Activated T-cell treated with anti-CD3 and anti-CD28 coated beads for 24 hours (primary cell): Measurements from ENCODE around the gene HSFX2.
"Not testable (repeated sequence)": the region's sequence is repeated elsewhere in the genome, so short reads cannot be mapped to it uniquely, and the experiment has no call there.

Experiments used
- DNase-seq: peaks from one replicate; pipeline ENCODE4 v3.0.0-alpha.2; 2020; ENCODE audit warnings: low read depth

The HSFX2 gene

DNA sequence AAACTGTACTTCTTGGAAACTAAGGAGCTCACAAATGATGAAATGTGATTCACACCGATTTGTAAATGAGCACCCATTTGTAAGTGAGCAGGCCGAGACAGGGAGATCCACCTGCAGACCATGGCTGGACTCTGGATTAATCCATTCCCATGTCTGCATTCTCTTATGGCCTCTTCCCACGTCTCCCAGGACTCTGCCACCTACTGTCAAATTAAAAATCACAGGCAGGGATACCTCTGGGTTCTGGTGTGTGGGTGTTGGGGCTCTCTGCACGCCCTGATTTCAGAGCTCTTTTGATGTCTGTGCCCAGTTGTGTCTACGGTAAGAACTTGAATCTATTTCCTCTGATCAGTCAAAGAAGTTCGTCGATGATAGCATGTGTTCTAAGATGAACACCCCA, 4.1 kb downstream of the HSFX2 start:
- not testable (repeated sequence) for DNase-seq

DNA sequence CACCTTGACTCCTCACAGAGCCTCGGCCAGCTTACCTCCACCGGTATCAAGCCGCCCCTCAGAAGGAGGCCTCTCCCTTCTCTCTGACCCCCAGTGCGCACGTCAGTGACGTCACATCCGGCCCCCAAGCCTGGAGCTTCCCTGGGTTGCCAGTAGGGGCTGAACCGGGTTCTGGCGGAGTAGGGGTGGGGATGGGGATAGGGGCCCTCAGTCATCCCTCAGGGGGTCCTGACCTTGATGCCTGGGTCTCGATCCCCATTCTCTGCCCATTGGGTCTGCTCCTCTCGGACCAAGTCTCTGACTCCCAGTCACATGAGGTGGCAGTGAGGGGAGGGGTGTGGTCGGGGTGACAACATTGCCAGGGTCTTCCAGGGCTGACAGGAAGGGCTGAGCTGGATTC, 7.8 kb downstream of the HSFX2 start, which contains the start of gene MAGEA9B:
Gene MAGEA9B (minus strand): TSS at position 101 of the 400 bp plus-strand sequence. CDS start 4,280 bp downstream, outside the sequence.
- DNase-seq: not testable (repeated sequence)

DNA sequence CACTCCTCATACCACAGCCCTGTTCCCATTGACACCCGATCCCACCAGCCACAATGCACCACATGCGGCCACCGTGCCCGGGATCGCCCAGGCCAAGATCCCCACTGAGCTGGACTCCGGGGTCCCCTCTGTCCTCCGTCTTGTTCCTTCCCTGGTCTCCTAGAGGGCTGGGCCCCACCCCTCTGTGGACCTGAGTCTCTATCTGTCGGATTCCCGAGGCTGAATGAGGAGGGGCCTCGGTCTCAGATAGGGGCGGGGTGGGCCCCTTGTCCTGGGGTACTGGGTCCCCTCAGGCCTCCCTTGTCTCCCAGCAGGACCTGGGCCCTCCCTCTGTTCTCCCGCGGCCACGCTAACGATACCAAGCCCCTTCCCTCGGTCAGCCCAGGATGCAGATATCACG, 9.5 kb downstream of the HSFX2 start:
- not testable (repeated sequence) for DNase-seq

DNA sequence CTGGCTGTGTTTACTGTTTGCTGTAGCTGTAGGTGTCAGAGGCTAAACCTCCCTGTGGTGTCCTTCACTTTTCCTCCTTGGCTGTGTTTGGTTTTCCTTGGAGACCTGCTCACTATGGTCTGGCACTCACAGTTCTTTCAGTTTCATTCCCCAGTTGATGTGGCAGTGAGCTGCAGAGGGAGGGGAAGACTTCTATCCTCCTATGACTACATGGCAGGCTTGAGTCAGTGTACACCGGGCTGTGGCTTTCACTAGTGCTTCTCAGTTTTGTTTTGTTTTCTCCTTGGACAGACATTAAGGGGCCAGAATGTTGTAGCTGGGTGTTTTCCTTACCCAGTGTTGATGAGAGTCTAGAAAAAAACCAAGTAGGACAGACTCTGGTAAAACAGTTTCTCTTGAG, 21.7 kb downstream of the HSFX2 start:
- not testable (repeated sequence) for DNase-seq

DNA sequence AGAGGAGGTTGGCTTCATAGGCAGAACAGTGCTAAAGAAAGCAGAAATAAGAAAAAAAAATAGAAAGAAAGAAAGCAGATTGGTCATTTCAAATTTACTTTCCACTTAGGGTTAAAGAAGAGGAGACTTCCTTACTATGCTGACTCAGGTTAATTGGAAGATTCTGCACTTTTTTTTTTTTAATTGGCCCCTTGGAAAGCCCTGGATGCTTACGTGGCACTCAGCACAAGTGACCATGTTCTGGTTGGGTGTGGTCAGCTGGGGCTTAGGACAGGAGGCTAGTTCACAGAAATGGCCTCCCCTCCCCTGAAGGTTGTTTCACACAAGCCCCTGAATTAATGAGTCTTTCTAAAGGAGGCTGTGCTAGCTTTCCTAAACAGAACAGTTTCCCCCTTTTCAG, 22.4 kb downstream of the HSFX2 start:
- no peak for DNase-seq

DNA sequence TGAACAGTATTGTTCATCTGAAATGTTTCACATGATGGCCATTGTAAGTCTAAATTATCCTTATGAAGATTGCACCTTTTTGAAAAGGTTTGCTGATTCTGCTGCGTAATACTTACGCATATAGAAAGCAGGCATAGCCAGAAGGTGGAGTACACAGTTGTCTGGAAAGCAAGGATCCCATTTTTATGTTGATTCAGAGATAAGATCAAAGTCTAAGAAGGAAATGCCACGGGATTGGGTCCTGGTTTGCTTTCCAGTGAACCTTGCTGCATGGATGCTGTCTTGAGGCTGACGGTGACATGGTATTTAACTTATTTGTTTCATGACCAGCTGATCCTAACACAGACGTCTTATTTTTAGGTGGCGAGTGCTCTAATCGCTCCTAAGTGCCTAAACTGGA, 23.3 kb downstream of the HSFX2 start:
- DNase-seq: no peak

DNA sequence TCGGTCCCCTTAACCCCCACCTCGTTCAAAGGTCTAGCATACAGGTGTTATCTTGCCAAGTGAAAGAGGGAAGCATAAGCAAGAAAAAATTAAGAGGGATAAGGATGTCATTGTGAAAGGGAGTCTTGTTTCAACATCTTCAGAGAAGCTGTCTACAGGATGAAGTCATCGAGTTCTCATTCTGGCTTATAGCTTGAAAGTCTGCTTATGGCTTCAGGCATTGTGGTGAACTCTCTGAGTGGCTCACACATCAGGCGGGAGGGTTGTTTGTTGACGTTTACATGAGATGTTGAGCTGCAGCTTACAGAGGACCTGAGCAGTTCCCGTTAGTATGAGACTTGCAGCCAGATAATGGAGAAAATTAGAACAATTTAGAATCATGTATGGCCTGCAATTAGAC, 24.4 kb downstream of the HSFX2 start:
- no peak for DNase-seq

DNA sequence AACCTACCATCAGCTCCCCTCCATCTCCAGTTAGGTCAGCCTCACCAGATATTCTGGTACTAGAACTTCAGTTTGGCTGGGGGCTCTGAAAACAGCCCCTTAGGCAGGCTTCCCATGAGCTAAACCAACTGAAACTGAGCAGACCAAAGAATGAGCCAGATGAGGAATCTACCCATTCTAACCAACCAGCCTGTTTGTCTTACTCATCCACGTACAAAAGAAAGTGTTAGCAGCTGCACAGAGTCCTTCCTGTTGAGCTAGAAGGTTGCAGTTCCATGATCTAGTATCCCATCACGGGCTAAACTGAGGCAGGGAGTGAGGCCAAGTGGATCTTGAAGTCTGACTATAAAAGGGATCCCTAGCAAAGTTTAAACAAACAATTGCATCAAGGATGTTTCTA, 25.3 kb downstream of the HSFX2 start:
- DNase-seq: no peak

DNA sequence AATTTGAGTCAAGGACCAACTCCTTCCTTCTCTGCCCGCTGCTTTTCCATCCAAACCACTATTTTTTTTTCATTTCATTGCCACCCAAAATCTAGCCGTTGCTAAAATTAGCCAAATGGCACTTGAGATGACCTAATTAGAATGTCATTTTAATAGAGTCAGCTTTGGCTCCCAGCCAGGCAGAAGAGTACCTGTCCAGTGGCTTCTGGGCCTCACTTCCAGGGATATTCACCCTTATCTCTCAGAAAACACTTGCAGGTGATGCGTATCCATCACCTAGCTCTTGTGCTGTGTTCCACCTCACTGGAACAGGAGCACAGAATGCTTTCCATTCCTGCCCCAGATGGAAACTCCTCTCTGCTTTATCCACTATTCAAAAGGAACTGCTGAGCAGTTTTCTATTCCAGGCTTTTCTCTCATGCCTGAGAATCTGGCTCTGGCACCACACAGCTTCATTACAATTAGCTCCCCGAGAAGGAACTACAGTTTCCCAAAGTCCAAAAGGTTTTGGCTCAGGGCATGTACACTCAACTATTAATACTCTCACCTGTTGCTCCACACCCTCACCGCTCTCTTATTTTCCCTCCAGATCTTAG, 26.3 kb downstream of the HSFX2 start:
- DNase-seq: no peak

DNA sequence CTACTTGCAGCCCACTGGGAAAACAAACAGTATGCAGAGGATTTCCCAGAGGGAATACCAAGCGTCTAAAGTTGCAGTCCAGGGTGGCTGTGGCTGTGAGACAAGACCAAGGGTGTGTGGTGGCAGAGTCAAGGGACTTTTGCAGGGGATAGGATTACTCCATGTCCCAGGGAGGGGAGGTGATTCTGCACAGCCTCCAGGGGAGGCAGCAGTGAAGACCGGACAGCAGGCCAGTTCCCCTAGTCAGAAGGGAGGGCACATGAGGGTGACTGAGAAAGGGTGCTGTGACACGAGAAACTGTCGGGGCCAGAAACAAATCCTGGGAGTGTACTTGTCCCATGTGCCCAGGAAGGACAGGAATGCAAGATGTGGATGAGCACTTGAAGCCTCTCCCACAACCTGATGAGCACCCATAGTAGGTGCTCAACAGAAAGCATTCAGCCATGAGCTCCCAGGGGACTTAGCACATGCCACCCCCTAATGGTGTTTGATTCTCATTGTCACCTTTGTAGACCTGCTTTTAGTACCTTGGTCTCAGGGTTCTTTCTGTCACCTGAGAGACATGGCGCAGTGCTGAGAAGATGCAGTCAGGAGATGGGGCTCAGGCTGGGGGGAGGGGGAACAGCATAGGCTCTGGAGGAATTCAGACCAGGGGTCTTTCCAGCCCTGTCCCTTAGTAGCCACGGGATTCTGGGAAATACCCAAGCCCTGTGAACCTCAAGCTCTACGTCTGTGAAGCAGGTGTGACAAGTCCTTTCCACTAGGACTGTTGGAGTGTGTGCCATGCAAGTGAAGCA, 27.3 kb downstream of the HSFX2 start:
- no peak for DNase-seq

DNA sequence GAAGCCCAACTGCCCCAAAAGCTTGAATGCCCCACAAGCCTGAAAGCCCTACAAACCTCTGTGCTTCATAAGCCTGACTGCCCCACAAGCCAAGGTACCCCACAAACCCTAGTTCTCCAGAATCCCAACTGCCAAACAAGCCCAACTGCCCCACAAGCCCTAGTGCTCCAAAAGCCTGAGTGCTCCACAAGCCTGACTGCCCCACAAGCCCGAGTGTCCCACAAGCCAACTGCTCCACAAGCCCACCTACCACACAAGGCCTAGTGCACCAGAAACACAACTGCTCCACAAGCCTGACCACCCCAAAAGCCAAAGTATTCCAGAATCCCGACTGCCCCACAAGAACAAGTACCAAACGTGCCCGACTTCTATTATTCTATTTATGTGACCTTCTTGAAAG, 31.8 kb downstream of the HSFX2 start:
- DNase-seq: no peak

DNA sequence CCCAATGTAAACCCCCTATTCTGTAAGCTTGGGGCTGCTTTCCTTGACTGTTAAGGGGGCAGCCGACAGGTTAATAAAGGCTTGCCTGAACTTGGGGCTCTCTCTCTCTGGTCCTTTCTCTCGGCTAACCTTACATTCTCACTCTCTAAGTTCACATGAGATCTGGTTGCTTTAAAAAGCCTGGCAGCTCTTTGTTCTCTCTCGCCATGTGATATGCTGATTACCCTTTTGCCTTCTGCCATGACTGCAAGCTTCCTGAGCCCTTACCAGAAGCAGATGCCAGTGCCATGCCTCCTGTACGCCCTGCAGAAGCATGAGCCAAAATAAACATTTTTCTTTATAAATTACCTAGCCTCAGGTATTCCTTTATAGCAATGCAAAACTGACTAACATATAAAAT, 39.9 kb downstream of the HSFX2 start:
- not testable (repeated sequence) for DNase-seq

DNA sequence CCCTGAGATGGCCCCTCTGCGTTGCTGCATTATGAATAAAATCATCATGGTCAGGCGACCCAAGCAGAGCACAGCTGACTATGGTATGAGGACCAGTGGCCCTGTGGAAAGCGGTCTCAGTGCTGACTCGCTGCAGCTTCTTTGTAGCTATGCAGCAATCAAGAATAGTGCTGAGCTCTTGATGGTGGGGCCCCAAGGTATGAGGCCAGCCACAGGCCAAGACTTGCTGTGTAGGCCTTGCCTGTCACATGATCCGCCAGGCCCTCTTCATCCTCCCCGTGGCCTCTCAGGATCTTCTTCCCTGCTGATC, 43.2 kb downstream of the HSFX2 start:
- DNase-seq: not testable (repeated sequence)

DNA sequence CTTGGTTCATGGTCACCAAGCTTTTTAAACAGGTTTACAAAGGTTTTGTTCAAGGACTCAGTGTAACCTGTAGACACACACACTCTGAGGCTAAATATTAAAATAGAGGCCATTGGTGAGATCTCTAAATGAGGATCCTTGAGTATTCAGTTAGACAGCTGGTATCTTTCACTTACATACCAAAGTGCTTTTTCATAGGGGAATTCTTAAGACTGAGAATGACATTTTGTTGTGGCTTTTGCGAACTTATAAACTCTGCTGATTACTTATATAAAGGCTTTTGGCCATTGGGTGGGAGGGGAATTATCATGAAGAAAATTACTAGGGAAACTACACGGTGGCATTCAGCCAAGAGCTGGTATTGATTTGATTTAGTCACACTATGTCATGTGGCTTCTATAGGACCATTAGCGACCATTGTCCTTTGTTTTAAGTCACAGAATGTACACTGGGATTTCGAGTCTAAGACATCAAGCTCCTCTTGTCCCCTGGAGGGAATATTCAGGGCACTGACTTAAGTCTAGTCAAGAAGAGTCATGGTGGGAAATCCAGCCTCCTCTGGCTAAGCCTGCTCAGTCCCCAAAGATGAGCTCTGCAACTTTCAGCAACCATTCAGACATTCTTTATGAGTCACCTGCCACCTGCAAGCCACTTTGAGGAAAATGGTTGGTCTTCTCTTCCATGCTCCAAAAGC, 43.7 kb downstream of the HSFX2 start:
- not testable (repeated sequence) for DNase-seq

DNA sequence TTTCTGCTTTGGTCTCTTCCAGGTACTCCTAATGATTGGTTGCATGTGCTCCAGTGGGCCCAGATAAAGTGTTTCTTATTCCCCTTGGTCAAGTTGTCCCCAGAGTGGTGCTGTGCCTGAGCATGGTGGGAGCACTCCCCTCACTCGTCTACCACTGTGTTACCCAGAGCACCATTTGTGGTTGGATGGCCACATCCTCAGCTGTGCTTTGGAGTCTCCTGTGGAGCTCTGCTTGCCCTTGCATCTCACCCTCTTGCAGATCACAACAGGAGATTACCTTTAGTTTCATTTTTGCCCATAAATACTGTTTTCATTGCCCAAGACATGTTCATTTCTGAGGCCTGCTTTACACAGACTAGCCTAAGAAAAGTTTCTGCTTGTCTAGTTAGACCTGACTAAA, 44.7 kb downstream of the HSFX2 start:
- not testable (repeated sequence) for DNase-seq

DNA sequence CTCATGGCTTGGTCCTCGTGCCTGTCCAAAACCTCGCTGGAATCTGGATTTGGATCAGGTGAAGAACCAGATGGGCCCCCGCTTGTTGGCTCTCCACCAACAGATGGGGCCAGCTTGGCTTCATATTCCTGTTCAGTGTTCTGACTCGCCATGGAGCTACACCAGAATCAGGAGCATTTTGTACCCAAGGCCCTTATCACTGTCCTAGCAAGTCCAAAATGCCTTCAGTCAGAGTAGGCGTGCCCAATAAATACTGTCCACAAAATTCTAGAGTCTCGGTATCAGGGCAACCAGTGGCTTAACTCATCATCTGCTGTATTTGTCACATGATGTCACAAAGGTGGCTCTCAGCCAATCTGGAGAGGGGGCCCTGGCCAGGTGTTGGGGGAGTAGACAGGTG, 45.4 kb downstream of the HSFX2 start, which contains the start of gene HSFX3:
Gene HSFX3 (minus strand): TSS at position 224 of the 400 bp plus-strand sequence. CDS start 72 bp downstream, at position 152.
- DNase-seq: not testable (repeated sequence)

DNA sequence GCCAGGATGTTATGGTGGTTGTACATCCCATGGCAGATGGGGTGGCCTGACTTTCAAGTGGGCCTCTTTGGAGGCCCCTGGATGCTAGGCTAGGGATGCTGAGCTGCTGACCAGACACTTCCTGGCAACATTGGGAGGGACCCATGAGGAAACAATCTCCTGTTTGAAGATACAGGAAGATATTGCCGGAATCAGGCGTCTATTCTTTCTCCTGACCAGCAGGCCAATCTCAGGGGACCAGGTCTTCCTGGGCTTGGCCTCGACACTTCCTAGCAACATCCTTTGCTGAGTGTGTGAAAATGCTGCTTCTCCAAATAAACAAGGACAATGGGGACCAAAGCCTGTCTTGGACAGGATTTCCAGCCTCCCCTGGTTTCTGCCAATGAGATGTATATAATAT, 47.3 kb downstream of the HSFX2 start:
- not testable (repeated sequence) for DNase-seq

DNA sequence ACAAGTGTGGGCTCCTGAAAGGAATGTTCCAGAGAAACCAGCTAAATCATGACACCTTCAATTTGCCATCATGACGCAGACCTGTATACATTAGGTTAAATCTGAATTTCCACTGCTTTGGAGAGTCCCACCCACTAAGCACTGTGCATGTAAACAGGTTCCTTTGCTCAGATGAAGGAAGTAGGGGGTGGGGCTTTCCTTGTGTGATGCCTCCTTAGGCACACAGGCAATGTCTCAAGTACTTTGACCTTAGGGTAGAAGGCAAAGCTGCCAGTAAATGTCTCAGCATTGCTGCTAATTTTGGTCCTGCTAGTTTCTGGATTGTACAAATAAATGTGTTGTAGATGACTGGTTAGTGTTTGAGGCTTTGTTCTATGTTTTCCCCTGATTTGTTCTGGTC, 48.2 kb downstream of the HSFX2 start:
- not testable (repeated sequence) for DNase-seq

DNA sequence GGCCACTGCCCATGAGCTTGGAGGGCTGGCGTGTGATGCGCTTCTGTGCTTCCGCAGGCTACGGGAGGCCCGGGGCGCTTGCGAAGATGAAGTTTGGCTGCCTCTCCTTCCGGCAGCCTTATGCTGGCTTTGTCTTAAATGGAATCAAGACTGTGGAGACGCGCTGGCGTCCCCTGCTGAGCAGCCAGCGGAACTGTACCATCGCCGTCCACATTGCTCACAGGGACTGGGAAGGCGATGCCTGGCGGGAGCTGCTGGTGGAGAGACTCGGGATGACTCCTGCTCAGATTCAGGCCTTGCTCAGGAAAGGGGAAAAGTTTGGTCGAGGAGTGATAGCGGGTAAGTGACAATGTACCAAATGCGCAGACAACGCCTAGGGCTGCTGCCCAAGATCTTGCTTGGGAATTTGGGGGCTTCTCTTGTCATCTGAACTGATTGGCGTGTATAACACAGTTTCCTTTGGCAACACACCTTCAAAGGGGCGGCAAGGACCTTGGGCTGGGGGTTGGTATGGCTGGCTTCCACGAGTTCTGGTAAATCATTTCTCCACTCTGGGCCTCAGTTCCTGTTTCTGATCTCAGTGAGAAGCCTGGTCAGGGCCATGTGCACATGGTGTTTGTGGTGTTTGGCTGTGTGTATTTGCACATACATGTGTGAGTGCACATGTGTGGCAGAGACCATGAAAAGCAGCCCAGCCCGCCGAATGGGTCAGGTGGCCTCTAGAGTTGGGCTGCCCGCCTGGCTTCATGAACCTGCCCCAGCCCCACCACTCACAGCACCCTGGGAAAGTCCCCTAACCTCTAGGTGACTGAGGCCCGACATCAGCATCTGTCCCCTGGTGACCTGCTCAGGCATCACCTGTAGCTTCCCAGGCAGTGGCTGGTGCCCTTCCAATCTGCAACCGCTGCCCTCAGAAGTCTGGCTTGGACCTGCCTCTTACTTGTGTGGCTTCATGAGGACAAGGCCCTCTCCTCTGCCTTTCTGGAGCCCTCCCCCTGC, 49.3 kb downstream of the HSFX2 start:
- DNase-seq: not testable (repeated sequence)
